Measurements from ENCODE around the gene KIF3C. TPM values are rescaled to one million over a fixed set of nuclear protein-coding genes. Genes with fewer than 3 reads are reported as not detected.
"Not testable (repeated sequence)": the region's sequence is repeated elsewhere in the genome, so short reads cannot be mapped to it uniquely, and the experiment has no call there.

The KIF3C gene
- total and polyA plus RNA-seq, 9 of the 15 experiments (the other 6 are each of a cell fraction or from before 2014, with no cell fraction given): 0.69 to 6.7 (median 3.3) TPM

GRCh38 chr2:26000561-26001082 lies 18.3 kb upstream of the KIF3C start (continued):
- no peak for TF ChIP-seq MNT (conservative IDR thresholded peaks at IDR 0.05)
- no peak for TF ChIP-seq FOXP1 (CRISPR knock-in tag; IDR thresholded peaks at IDR 0.05)
- TF ChIP-seq RNF2 (IDR thresholded peaks at IDR 0.05): no peak
- TF ChIP-seq FOXK1 (CRISPR knock-in tag; IDR thresholded peaks at IDR 0.05; ENCODE audit: borderline replicate concordance): no peak
- TF ChIP-seq PRPF4 (IDR thresholded peaks at IDR 0.05; ENCODE audit: insufficient read depth, low read depth, low read length, poor library complexity, severe bottlenecking): no peak
- no peak for TF ChIP-seq ZFP30 (CRISPR knock-in tag; IDR thresholded peaks at IDR 0.05; ENCODE audit: borderline replicate concordance)
- no peak for TF ChIP-seq STAT5A (IDR thresholded peaks at IDR 0.05; ENCODE audit: borderline replicate concordance, low read length)

- H3K36me3 ChIP-seq (ENCODE audit: control insufficient read depth, insufficient read depth, low read length); H3K27me3 ChIP-seq (ENCODE audit: control insufficient read depth in 2 of 2, insufficient read depth in 2 of 2, low read length in 2 of 2); in situ Hi-C loops (cut with MboI); H3K4me3 ChIP-seq; H3K9me3 ChIP-seq (replicated peaks; ENCODE audit: control insufficient read depth, insufficient read depth, low read depth, low read length); H3K9me1 ChIP-seq (ENCODE audit: control insufficient read depth, insufficient read depth, low read length); H3K4me2 ChIP-seq (ENCODE audit: insufficient read depth, low read length); H3K27ac ChIP-seq (ENCODE audit: extremely low read depth, low read depth, low read length); BruUV-seq (replicated peaks); FAIRE-seq; DNase-seq (ENCODE audit: extremely low read depth in 1 of 4, low spot score in 3 of 4); H4K20me1 ChIP-seq (replicated peaks; ENCODE audit: control insufficient read depth, insufficient read depth, low read length); H3K4me1 ChIP-seq (replicated peaks in 1 of 2; ENCODE audit: control insufficient read depth in 2 of 2, insufficient read depth in 2 of 2, low read length in 2 of 2); H2AFZ ChIP-seq (ENCODE audit: low read depth, low read length); H3K79me2 ChIP-seq (ENCODE audit: control insufficient read depth, insufficient read depth, low read length); ATAC-seq; intact Hi-C loops (cut with micrococcal nuclease); TF ChIP-seq ATF3 (CRISPR knock-in tag; conservative IDR thresholded peaks at IDR 0.05): not testable (repeated sequence)
- TF ChIP-seq CEBPB (tag; IDR thresholded peaks at IDR 0.05) (0 out of 2 replicates have a peak, but pooled peaks have one; percentile 22), CEBPG (CRISPR knock-in tag; IDR thresholded peaks at IDR 0.05) (peak; percentile 46), CEBPG (tag; conservative IDR thresholded peaks at IDR 0.05 in 1 of 2, IDR thresholded peaks at IDR 0.05 in 1 of 2) (peak in 1 of 2 experiments; percentile 14; a peak in 1 of 4 replicates), ATF3 (IDR thresholded peaks at IDR 0.05) (peak; percentile 81)
- ChIA-PET CTCF (ENCODE audit: low intra/inter-chr PET ratio) (interaction anchor here (0.6 kb wide), 1 partner anchor 144 kb away, joined by 4 read pairs; no protein-coding TSS in a partner anchor), POLR2A (interaction anchor here (0.9 kb wide), 1 partner anchor 35 kb away, joined by 4 read pairs; the partner anchor contains the start of gene RAB10)
- 0 out of 4 replicates have a peak overlapping the region, but pooled peaks of 1 of the 2 experiments have one; percentile 68 for H3K9ac ChIP-seq (ENCODE audit: insufficient read depth in 1 of 2, low read depth in 2 of 2, low read length in 2 of 2)
- WGBS (ENCODE audit: insufficient coverage, low coverage, missing lambda C conversion rate): 57% methylated on average over 7 of the region's 7 CpGs
Observed at GRCh38 chr2:25999406-25999805, 17.1 kb upstream of the KIF3C start.
